ENCODE results near the gene CHRD. TPM values are rescaled to one million over a fixed set of nuclear protein-coding genes. Genes with fewer than 3 reads are reported as not detected.

The CHRD gene
- total RNA-seq, 1 experiment from 2014 or later = 2.7 TPM

- TF ChIP-seq MAX (CRISPR knock-in tag; IDR thresholded peaks at IDR 0.05) (peak; percentile 88), ZNF317 (CRISPR knock-in tag; IDR thresholded peaks at IDR 0.05; ENCODE audit: borderline replicate concordance, low read depth) (no peak), SP1 (CRISPR knock-in tag; conservative IDR thresholded peaks at IDR 0.05) (peak; percentile 44; the same call in 1 of the 2 replicates), ERG (CRISPR knock-in tag; IDR thresholded peaks at IDR 0.05) (no peak)
Observed at GRCh38 chr3:184362668-184363546, 16.9 kb upstream of the CHRD start (continued).

GRCh38 chr3:184366619-184367289, 13.1 kb upstream of the CHRD start:
- ChIA-PET CTCF (interaction anchor here (1.5 kb wide), 1 partner anchor 12 kb away, joined by 4 read pairs; no protein-coding TSS in a partner anchor), POLR2A (no interaction called here)
- DNase-seq (ENCODE audit: low spot score) (no peak), ATAC-seq (no peak)
- TF ChIP-seq ZNF425 (CRISPR knock-in tag; conservative IDR thresholded peaks at IDR 0.05) (no peak), CBFB (CRISPR knock-in tag; IDR thresholded peaks at IDR 0.05; ENCODE audit: low read depth) (no peak), NFATC4 (CRISPR knock-in tag; IDR thresholded peaks at IDR 0.05) (no peak), ZNF232 (CRISPR knock-in tag; IDR thresholded peaks at IDR 0.05) (no peak), TP53 (CRISPR knock-in tag; IDR thresholded peaks at IDR 0.05) (no peak)
- no peaks in the 10 kb centered on the region for H3K27me3 Mint-ChIP-seq (ENCODE audit: low read depth)
- H3K4me1 Mint-ChIP-seq = peaks cover 34% of the 10 kb centered on the region
- no peaks in the 10 kb centered on the region for H3K9me3 Mint-ChIP-seq
- H3K36me3 Mint-ChIP-seq = peaks cover 53% of the 10 kb centered on the region
- H3K27ac Mint-ChIP-seq = no peak overlapping the region
- no peak overlapping the region for H3K4me3 Mint-ChIP-seq

- H3K36me3 Mint-ChIP-seq = peaks cover 53% of the 10 kb centered on the region
- CTCF ChIA-PET = interaction anchor here (1.3 to 1.5 kb wide), 2 partner anchors 13 to 173 kb away, joined by 4 to 5 read pairs; no protein-coding TSS in a partner anchor
- H3K4me3 Mint-ChIP-seq = no peak overlapping the region
Observed at GRCh38 chr3:184368116-184368515, 11.7 kb upstream of the CHRD start.

More at GRCh38 chr3:184368116-184368515, 11.7 kb upstream of the CHRD start:
- POLR2A ChIA-PET = interaction anchor here (0.9 kb wide), 1 partner anchor 173 kb away, joined by 4 read pairs; no protein-coding TSS in a partner anchor
- no peak for TF ChIP-seq EMX1 (CRISPR knock-in tag; IDR thresholded peaks at IDR 0.05)
- TF ChIP-seq OVOL2 (CRISPR knock-in tag; IDR thresholded peaks at IDR 0.05; ENCODE audit: borderline replicate concordance) = no peak
- no peak for TF ChIP-seq TEAD4 (CRISPR knock-in tag; IDR thresholded peaks at IDR 0.05)
- no peak for TF ChIP-seq MYBL2 (CRISPR knock-in tag; IDR thresholded peaks at IDR 0.05)
- no peak for TF ChIP-seq NR3C1 (CRISPR knock-in tag; conservative IDR thresholded peaks at IDR 0.05; ENCODE audit: low read depth)
- no peak for TF ChIP-seq SMAD4 (CRISPR knock-in tag; IDR thresholded peaks at IDR 0.05)
- TF ChIP-seq HMGA2 (CRISPR knock-in tag; IDR thresholded peaks at IDR 0.05) = no peak
- no peak for TF ChIP-seq E2F5 (CRISPR knock-in tag; IDR thresholded peaks at IDR 0.05)
- no peak for TF ChIP-seq RELA (CRISPR knock-in tag; IDR thresholded peaks at IDR 0.05; ENCODE audit: borderline replicate concordance)
- no peak for TF ChIP-seq CDX4 (CRISPR knock-in tag; IDR thresholded peaks at IDR 0.05; ENCODE audit: borderline replicate concordance)
- no peak for TF ChIP-seq NR2C2 (CRISPR knock-in tag; IDR thresholded peaks at IDR 0.05)
- Mint-ChIP-seq H3K27ac (no peak overlapping the region), H3K27me3 (ENCODE audit: low read depth) (no peaks in the 10 kb centered on the region), H3K4me1 (peaks cover 45% of the 10 kb centered on the region), H3K9me3 (no peaks in the 10 kb centered on the region)
- ATAC-seq (no peak), DNase-seq (ENCODE audit: low spot score) (no peak)
